ENCODE results near the gene NRXN3.

DNA sequence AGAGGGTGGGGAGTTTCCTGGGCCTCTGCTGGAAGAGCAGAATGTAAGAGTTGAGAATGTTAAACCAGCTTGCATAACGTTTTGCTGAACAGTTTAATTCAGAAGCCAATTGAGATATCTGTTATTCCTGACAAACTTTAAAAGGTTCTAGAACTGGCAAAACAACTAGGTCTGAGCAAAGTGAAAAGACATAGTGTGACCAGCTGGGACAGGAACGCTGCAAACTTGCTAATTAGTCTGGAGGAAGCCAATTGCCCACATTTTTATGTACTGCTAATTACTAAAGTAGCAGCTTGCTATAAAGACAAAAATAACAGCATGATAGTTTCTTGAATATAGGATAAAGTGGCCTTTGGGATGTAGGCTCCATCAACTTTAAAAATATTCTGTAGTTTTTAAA lies 704.9 kb downstream of the NRXN3 start:
- TF ChIP-seq, protein P1, sequence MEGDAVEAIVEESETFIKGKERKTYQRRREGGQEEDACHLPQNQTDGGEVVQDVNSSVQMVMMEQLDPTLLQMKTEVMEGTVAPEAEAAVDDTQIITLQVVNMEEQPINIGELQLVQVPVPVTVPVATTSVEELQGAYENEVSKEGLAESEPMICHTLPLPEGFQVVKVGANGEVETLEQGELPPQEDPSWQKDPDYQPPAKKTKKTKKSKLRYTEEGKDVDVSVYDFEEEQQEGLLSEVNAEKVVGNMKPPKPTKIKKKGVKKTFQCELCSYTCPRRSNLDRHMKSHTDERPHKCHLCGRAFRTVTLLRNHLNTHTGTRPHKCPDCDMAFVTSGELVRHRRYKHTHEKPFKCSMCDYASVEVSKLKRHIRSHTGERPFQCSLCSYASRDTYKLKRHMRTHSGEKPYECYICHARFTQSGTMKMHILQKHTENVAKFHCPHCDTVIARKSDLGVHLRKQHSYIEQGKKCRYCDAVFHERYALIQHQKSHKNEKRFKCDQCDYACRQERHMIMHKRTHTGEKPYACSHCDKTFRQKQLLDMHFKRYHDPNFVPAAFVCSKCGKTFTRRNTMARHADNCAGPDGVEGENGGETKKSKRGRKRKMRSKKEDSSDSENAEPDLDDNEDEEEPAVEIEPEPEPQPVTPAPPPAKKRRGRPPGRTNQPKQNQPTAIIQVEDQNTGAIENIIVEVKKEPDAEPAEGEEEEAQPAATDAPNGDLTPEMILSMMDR (IDR thresholded peaks at IDR 0.05; ENCODE audit: low read length) = no peak
- TF ChIP-seq EZH2 (IDR thresholded peaks at IDR 0.05; ENCODE audit: borderline replicate concordance, low read length) = no peak

Measured in OCI-LY1 (cell line).